ENCODE measurements around the gene PLEKHA1. TPM values are rescaled to one million over a fixed set of nuclear protein-coding genes. Genes with fewer than 3 reads are reported as not detected.
A peak's percentile ranks its signal among the peaks of the same experiment; 100 is the strongest.

Gene PLEKHA1
- total and polyA plus RNA-seq, 2 of the 13 experiments (the other 11 are each of a cell fraction or from before 2014, with no cell fraction given): 32.2 to 53.3 TPM

GRCh38 chr10:122348935-122349361, 25.6 kb upstream of the PLEKHA1 start (continued):
- TF ChIP-seq FOXC1 (CRISPR knock-in tag; IDR thresholded peaks at IDR 0.05; ENCODE audit: borderline replicate concordance) (no peak), ZNF180 (CRISPR knock-in tag; IDR thresholded peaks at IDR 0.05; ENCODE audit: borderline replicate concordance, low read depth) (no peak), PHF20 (CRISPR knock-in tag; IDR thresholded peaks at IDR 0.05) (no peak), ASH2L (IDR thresholded peaks at IDR 0.05; ENCODE audit: insufficient read length, low read depth, low read length) (peak; percentile 58), TRAFD1 (CRISPR knock-in tag; IDR thresholded peaks at IDR 0.05; ENCODE audit: borderline replicate concordance) (no peak), NCOR1 (IDR thresholded peaks at IDR 0.05; ENCODE audit: borderline replicate concordance, low read length) (peak; percentile 59; the same call in 1 of the 2 replicates), PAF1 (CRISPR knock-in tag; IDR thresholded peaks at IDR 0.05) (no peak), EEA1 (CRISPR knock-in tag; IDR thresholded peaks at IDR 0.05; ENCODE audit: borderline replicate concordance) (no peak), DPF2 (CRISPR knock-in tag; IDR thresholded peaks at IDR 0.05; ENCODE audit: borderline replicate concordance, low read depth) (no peak), RBM39 (IDR thresholded peaks at IDR 0.05; ENCODE audit: low read depth, low read length, poor library complexity, severe bottlenecking) (no peak), ZNF83 (CRISPR knock-in tag; IDR thresholded peaks at IDR 0.05; ENCODE audit: borderline replicate concordance) (no peak), ZNF276 (CRISPR knock-in tag; IDR thresholded peaks at IDR 0.05; ENCODE audit: low read depth) (no peak), MEIS1 (CRISPR knock-in tag; IDR thresholded peaks at IDR 0.05; ENCODE audit: borderline replicate concordance) (no peak), ZNF674 (CRISPR knock-in tag; IDR thresholded peaks at IDR 0.05; ENCODE audit: low read depth) (no peak), CC2D1A (CRISPR knock-in tag; IDR thresholded peaks at IDR 0.05) (no peak), TFAP4 (IDR thresholded peaks at IDR 0.05; ENCODE audit: borderline replicate concordance, low read depth) (peak; percentile 51; the same call in 1 of the 2 replicates), ARID2 (CRISPR knock-in tag; IDR thresholded peaks at IDR 0.05; ENCODE audit: borderline replicate concordance) (no peak), PAWR (CRISPR knock-in tag; IDR thresholded peaks at IDR 0.05; ENCODE audit: borderline replicate concordance) (no peak), SSRP1 (CRISPR knock-in tag; IDR thresholded peaks at IDR 0.05) (no peak), HIC2 (CRISPR knock-in tag; IDR thresholded peaks at IDR 0.05; ENCODE audit: low read depth) (no peak), ZNF333 (CRISPR knock-in tag; IDR thresholded peaks at IDR 0.05; ENCODE audit: borderline replicate concordance) (no peak), ETV5 (CRISPR knock-in tag; IDR thresholded peaks at IDR 0.05; ENCODE audit: borderline replicate concordance) (peak; percentile 31; the same call in 1 of the 2 replicates), ZFY (CRISPR knock-in tag; IDR thresholded peaks at IDR 0.05) (no peak; the same call in 1 of the 2 replicates), FOXA3 (CRISPR knock-in tag; IDR thresholded peaks at IDR 0.05) (no peak), ZNF572 (CRISPR knock-in tag; IDR thresholded peaks at IDR 0.05) (no peak)
